HG03280 (cell line): ENCODE data around the gene ATF7.
"Not testable (repeated sequence)": the region's sequence is repeated elsewhere in the genome, so short reads cannot be mapped to it uniquely, and the experiment has no call there.

Experiments used
- ATAC-seq: cut with Tn5 transposase; IDR thresholded peaks from one replicate; pipeline ENCODE4 v1.9.1; 2021; ENCODE audit warnings: mild to moderate bottlenecking, moderate library complexity; ENCODE audit not compliant: unreplicated experiment

The ATF7 gene

GRCh38 chr12:53627919-53628318 is 1.7 kb upstream of the ATF7 start:
- no peak for ATAC-seq

DNA sequence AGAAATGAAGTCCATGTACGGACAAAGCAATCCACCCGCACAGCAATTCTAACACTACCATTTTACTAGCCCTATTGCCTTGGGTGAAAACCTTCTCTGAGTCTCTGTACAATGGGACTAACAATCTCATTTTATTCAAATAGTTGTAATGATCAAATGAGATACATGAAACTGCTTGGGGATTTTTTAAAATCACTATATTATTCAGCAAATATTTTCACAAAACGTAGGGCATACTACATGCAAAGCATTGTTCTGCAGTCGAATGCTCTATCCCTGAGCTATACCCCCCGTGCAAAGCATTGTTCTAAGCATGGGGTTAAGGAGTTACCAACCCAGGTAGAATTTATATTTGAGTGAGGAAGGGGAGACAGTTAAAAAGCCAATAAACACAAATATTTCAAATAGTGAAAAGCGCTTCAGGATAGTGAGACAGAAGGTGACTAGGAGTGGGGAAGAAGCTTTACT is 554 bp upstream of the ATF7 start:
- no peak for ATAC-seq

GRCh38 chr12:53625373-53625945 is 723 bp downstream of the ATF7 start:
- ATAC-seq, result no peak

DNA sequence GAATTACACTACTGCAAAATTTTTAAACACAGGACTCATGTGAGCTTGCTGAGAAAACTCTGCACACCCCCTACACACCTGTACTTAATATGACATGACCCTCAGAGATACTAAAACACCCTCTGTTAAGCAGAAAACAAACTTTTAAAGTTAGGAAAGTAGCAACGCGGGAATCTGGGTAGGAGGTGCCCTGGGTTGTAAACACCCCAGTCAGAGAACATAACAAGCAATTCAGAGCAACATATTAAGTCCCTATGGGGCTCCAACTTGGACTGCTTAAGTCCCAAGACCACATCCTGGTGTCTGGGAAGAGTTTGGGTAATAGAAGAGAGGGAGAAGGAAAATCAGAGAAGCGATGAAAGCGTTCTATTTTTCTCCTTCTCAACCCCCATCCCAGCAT is 1.2 kb downstream of the ATF7 start:
- no peak for ATAC-seq

- no peak for ATAC-seq
Measured at GRCh38 chr12:53624458-53624857, 1.7 kb downstream of the ATF7 start.

DNA sequence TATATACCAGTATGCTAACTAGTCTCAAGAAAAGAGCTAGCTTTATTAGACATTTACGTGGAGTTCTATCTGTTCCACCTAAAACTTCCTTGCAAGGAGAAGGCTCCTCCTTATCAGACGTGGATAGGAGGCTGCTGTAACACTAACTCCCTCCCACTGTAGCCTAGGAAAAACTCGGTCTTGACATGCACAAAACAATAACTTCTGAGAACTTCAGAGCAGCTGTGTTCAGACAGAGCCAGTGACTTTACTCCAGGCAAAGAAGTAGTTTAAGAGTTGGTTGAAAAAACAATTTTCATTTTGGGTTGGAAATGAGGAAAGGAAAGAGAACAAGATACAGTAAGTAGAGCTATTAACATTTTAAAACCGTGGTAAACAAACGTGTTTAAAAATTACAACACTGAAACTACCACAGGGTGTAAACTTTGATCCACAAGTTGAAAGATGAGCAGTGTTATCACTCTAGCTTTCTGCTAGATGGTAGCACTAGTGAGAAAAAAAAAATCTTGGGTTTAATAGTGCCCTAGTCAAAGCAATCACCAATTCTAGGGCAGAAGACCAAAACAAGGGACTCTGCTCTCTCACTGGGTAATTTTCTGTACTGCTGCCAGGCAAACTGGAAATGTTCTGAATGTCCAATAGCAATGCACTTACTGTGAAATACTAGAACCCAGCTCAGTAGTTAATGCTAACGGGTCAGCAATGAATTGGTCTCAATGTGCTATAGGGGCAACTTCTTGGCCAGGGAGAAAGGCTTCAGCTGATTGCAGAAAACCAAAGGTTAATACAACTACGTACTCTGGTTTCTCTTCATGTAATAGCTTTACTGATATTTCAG is 2.4 kb downstream of the ATF7 start:
- ATAC-seq, result no peak

DNA sequence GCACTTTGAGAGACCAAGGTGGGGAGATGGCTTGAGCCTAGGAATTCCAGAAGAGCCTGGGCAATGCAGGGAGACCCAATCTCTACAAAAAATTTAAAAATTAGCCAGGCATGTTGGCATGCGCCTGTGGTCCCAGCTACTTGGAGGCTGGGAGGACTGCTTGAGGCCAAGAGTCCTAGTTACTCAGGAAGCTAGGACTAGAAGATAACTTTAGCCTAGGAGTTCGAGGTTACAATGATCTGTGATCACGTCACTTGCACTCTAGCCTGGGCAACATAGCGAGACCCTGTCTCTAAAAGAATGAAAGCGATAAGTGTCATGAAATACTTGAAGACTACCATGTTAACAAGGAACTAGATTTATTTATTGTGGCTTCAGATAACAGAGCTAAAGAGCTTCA is 3.5 kb downstream of the ATF7 start:
- no peak for ATAC-seq

DNA sequence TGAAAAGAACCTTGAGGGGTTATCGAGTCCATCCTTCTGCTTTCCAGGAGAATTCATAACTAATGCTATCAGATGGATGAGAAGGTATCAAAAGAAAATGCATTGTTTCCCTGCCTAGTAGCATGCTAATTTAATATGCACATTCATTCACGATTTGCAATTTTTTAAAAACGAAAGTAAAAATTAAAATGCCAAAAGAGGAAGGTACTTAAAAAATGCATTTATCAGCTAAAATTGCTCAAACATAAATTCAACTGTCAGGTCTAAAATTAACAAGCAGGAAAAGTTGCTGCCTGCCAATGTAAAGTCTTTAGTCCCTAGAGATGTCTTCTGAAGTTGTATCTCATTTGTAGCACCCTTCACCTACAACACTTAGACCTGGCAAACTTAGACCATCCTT is 7.9 kb downstream of the ATF7 start:
- no peak for ATAC-seq

DNA sequence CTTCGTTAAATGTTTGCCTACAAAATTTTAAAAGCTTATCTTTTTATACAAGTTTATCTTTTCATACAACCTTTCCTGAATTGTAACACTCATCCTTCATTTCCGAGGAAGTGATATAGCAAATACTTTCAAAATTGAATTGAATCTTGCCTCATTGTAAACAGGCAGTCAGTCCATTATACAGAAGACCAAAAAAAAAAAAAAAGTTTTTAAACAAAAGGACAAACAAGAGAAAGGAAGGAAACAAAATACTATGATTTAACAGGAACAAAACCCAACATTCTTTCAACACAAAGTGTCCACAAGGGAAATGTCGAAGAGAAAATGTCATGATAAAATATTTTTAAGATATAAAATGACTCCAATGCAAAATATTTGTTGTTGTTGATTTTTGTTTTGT is 8.5 kb downstream of the ATF7 start:
- ATAC-seq, result no peak

- no peak for ATAC-seq
Measured at GRCh38 chr12:53616950-53617349, 9.2 kb downstream of the ATF7 start.

GRCh38 chr12:53613821-53614220 is 12.4 kb downstream of the ATF7 start:
- ATAC-seq, result no peak

DNA sequence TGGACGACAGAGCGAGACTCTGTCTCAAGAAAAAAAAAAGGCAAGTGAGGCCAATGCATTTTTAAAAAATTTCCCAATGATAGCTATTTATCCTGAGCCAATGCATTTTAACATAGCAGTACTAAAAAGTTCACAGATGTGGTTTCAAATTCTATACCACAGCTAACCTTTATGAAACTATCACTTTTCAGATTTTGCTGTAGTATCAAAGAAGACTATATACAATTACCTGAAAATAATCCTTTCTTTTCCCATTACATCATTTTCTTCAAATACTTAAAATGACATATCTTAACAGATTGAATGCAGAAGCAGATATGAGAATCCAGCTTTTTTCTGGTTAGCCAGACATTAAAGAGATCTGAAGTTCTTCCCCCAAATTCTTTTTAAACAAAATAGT is 13.2 kb downstream of the ATF7 start:
- ATAC-seq, result no peak

DNA sequence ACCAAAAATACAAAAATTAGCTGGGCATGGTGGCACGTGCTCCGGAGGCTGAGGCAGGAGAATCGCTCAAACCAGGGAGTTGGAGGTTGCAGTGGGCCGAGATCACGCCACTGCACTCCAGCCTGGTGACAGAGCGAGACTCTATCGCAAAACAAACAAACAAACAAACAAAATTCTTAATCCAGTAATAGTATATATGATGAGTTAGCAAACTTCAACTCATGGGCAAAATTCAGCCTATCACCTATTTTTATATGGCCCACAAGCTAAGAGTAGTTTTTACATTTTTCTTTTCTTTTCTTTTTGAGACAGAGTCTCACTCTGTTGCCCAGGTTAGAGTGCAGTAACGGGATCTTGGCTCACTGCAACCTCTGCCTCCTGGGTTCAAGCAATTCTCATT is 14.9 kb downstream of the ATF7 start:
- no peak for ATAC-seq

DNA sequence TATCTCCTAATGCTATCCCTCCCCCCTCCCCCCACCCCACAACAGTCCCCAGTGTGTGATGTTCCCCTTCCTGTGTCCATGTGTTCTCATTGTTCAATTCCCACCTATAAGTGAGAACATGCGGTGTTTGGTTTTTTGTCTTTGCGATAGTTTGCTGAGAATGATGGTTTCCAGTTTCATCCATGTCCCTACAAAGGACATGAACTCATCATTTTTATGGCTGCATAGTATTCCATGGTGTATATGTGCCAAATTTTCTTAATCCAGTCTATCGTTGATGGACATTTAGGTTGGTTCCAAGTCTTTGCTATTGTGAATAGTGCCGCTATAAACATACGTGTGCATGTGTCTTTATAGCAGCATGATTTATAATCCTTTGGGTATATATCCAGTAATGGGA is 19.5 kb downstream of the ATF7 start:
- ATAC-seq, result not testable (repeated sequence)

GRCh38 chr12:53604581-53604980 is 21.6 kb downstream of the ATF7 start:
- ATAC-seq, result no peak

- no peak for ATAC-seq
Measured at GRCh38 chr12:53603804-53604203, 22.4 kb downstream of the ATF7 start.

- ATAC-seq, result no peak
Measured at GRCh38 chr12:53603196-53603595, 23.0 kb downstream of the ATF7 start.

DNA sequence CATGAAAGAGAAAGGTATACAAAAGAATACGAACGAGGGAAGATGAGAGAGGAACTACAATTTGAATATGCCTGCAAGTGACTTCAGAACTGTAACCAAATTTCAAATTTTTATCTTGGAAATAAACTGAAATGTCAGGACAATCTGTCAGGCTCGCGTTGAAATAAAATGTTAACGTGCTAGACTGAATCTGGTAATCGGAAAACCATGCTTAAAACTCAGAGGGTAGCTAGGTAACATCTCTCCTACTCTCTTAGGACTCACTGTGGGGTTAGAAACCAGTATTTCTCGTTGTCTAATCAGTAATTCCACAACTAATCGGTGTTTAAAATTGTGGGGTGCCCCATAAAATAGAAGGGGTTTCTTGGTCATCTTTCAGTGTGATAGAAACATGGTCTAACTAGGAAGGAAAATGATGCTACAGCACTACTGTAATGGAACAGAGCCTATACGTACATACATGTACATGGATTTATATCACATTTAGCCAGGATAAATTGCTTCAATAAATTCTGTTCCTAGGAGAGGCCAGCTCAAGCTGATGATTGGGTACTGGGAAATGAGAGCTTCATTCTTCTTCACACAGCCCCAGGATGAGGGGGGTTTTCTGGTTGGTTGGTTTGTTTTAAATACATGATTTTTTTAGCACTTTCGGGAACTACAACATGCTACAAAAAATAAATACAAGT is 23.9 kb downstream of the ATF7 start:
- no peak for ATAC-seq

DNA sequence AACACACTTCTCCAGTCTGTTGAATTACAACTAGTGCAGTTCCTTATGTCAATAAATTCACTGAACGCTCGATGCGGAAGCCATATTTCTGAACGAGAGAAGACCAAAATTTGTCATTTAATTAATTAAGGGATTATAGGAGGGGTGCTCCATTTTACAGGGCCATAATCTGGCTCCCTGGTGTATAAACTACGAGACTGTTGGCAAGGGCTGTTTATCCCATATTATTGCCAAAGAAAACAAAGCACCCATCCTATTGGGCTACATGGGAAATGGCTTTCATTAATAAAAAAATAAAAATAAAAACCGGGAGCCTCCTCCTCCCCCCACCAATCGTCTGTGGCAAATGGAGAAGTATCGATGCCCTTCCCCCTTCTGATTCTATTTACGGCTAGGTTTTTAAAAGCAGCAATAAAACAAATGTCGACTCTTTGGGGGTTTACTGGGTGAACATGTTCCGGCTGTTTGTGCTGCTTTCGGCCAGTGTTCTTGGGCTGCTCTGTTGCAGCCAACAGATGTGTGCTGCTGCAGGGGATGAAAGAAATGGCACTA is 24.8 kb downstream of the ATF7 start:
- ATAC-seq, result no peak

DNA sequence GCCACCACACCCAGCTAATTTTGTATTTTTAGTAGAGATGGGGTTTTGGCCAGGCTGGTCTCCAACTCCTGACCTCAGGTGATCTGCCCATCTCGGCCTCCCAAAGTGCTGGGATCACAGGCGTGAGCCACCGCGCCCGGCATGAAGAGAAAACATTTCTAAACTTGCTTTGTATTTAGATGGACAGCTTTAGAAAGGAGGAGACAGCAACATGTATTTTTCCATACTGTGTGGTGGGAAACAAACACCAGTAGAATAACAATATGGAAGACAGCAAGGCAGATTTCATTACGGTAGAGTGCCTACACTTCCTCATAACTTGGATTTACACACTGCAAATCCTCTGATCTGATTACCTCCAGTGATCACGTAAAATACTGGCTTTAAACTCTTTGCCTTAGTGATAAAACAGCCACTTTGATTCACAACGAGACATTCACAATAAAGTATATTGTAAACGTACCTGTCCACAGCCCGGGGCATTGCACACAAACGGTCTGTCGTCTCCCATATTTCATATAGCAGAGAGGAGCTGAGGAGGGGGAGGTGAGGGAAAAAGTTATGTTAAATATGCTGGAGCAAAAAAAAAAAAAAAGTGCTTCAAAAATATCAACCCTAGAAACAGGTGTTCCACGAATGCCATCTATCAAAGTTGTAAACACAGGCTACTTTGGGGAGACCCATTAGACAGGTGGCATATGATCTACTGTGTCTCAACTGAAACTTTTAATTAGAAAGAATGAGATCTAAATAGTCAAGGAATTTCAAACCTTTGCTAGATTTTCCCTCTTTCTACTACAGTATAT is 25.5 kb downstream of the ATF7 start:
- no peak for ATAC-seq

DNA sequence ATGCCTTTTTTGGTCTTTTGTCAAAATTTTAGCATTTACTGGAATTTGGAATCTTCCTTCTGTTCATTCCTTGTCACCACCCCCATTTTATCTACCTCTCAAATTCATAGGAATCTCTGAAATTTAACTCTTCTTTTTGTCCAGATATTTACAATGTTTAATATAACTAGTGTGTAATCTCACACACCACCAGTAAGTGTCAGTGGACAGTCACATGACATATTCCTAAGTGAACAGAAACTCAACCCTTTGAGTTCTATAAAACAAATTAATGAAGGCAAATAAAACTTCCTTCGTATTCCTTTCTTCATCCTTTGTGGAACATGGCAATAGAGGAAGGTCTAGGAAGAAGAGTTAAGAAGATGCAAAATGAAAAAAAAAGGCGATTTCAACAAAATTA is 26.6 kb downstream of the ATF7 start:
- ATAC-seq, result no peak
